Lung microvascular endothelial cell (primary cell): ENCODE measurements around the gene LIN7B. TPM values are rescaled to one million over a fixed set of nuclear protein-coding genes. Genes with fewer than 3 reads are reported as not detected.
"Not testable (repeated sequence)": the region's sequence is repeated elsewhere in the genome, so short reads cannot be mapped to it uniquely, and the experiment has no call there.

ENCODE experiments used
- DNase-seq, 2 donors: peaks; one replicate each; pipeline versions ENCODE4 v3.0.0 to v3.0.0-alpha.2; 2010; ENCODE audit warnings: low read depth in 2 of 2
- total RNA-seq: library from RNA; depleted of rRNA; stranded (reverse); fragments of >200 nt; gene quantifications from 2 replicates; pipeline ENCODE4 v1.2.1, GENCODE V29; 2014

Gene LIN7B
- total RNA-seq, 1 donor from 2014 or later, result 1.6 TPM

DNA sequence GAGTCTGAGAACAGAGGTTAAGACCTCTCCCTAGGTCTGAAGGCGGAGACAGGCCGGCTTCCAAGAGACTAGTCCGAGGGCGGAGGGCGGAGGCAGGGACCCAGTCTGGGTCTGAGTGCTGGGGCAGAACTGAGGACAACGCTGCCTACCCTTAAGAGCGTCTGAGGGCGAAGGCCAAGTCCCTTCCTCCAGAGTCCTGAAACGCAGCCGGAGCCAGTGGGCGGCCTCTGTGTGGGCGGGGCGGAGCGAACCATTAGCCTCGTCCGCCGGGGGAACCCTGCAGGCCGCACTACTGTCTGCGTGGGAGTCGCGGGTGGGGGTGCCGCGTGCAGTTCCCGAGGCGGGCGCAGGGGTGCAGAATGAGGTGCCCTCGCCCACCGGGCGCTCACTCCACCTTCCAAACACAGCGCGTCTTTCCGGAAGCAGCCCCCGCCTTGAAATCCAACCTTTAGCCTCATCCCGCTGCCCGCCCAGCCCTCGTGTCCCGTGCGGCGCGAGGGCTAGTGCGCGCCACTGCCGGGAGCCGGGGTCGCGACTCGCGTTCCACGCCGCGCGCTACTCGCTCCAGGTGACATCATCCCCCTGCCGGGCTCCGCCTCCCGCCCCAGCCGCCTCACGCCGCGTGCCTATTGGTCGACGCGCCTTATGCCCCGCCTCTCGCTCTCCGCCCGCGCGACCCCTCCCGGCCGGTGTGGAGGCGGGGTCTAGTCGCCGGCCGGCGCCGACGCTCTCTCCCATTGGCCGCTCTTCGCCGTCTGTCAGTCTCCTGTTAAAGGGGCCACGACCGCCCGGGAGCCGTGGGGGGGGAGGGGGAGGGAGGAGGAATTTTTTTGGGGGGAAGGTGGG is 4.6 kb downstream of the LIN7B start, which contains the start of gene C19orf73:
TSS of gene C19orf73 (minus strand) at position 579 of the 846 bp plus-strand sequence. CDS start at position 458, 121 bp downstream.
- DNase-seq, result peak; percentile 96 to 97

GRCh38 chr19:49119411-49120324 is 5.5 kb downstream of the LIN7B start, which contains the start of gene PPFIA3:
PPFIA3 (plus strand) TSS chr19:49119544; CDS start chr19:49127874, 8,330 bp downstream.
- DNase-seq, result peak; percentile 74 to 78

- no peak for DNase-seq
Measured at GRCh38 chr19:49120325-49120683, 6.1 kb downstream of the LIN7B start.

DNA sequence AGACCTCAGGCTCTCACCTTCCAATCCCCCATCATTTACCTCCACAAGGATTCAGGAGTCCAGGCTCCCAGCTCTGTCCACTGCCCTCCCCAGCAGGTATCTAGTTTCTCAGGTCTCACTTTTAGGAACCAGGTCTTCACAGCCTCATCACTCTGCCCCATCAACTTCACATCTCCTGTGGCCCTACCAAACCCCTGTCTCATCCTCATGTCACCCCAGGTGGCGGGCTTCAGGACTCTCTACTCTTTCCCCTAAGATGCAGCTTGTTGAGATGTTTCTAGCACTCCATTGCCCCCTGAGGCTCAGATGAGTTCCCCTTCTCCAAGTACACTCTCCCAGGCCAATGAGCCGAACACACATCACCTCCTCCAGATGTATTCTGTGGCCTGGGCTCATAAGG is 6.7 kb downstream of the LIN7B start:
- no peak for DNase-seq

- not testable (repeated sequence) for DNase-seq
Measured at GRCh38 chr19:49121841-49122240, 7.7 kb downstream of the LIN7B start.

GRCh38 chr19:49123285-49123684 is 9.1 kb downstream of the LIN7B start:
- DNase-seq, result not testable (repeated sequence)

- no peak for DNase-seq
Measured at GRCh38 chr19:49125025-49125731, 11.0 kb downstream of the LIN7B start.

DNA sequence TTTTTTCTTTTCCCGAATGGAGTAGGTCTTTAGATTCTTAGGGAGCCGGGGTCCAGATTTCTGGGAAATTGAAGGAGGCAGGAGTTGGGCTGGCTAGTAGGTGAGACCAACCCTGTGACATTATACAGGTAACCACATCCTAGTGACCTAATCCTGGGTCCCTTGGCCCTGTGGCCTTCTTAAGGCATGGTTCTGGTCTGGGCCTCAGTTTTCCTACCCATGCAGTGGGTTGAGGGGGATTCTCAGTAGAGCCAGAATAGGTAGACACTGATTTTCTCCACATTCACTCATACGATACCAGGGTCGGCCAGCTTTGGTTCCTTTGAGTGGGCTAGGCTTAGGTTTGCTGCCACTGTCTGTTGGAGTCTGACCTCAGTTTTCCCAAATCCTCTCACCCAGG is 12.4 kb downstream of the LIN7B start:
- DNase-seq, result no peak

GRCh38 chr19:49127225-49127624 is 13.1 kb downstream of the LIN7B start:
- DNase-seq, result not testable (repeated sequence)

DNA sequence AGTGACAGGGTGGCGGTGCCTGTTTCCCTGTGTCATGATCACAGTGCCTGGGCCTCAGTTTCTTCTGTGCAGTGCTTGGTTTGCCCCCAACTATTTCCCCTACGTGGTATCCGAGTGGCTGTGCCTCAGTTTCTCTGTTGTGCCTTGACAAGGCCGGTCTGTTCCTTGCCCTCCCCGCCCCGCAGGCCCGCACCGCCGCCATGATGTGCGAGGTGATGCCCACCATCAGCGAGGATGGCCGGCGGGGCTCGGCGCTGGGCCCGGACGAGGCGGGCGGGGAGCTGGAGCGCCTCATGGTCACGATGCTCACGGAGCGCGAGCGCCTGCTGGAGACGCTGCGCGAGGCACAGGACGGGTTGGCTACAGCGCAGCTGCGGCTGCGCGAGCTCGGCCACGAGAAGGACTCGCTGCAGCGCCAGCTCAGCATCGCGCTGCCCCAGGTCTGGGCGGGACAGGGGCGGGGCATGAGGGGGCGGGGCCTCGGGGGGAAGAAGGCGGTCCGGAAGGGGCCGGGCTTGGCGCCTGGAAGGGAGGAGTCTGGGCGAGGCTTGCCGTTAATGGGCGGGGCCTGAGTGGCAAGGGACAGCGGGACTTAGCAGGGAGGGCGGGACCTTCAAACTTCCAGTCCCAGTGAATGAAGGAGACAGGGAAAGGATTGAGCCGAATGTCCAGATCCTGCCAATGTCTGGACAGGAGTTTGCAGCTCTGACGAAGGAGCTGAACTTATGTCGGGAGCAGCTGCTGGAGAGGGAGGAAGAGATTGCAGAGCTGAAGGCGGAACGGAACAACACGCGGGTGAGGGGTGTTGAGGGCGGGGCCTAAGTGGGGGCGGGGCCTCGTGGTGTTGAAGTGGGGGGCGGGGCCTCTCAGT is 13.7 kb downstream of the LIN7B start:
- peak; percentile 97 to 98 for DNase-seq

- no peak for DNase-seq
Measured at GRCh38 chr19:49128545-49129237, 14.5 kb downstream of the LIN7B start.

- DNase-seq, result no peak
Measured at GRCh38 chr19:49129238-49129583, 15.0 kb downstream of the LIN7B start.

DNA sequence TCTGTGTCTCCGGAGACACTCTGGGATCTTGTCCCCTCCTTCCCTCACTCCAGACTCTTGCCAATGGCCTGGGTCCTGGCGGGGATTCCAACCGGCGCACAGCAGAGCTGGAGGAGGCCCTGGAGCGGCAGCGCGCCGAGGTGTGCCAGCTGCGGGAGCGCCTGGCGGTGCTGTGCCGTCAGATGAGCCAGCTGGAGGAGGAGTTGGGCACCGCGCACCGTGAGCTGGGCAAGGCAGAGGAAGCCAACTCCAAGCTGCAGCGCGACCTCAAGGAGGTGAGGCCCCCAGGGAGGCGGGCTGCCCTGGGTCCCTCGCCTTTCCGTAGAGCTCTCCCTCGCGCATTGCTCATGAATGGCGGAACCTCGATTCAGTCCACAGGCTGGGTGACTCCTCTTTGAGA is 16.2 kb downstream of the LIN7B start:
- no peak for DNase-seq

GRCh38 chr19:49132974-49133609 is 18.9 kb downstream of the LIN7B start:
- DNase-seq, result no peak

GRCh38 chr19:49133621-49134454 is 19.7 kb downstream of the LIN7B start:
- peak in 1 of 2 donors; percentile 28 for DNase-seq

DNA sequence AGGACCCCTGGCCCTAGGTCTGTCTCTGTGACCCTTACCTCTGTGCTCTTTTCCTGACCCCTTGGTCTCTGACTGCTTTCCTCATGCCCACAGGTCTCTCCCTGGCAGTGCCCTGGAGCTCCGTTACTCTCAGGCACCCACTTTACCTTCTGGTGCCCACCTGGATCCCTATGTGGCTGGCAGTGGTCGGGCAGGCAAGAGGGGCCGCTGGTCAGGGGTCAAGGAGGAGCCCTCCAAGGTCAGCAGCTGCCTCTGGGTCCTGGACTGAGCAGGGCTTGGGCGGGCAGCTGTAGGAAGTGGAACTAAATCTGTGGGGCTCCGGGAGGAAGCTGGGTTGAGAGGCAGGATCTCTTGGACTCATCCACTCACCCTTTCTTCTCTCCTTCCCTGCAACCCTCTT is 21.5 kb downstream of the LIN7B start:
- DNase-seq, result no peak

DNA sequence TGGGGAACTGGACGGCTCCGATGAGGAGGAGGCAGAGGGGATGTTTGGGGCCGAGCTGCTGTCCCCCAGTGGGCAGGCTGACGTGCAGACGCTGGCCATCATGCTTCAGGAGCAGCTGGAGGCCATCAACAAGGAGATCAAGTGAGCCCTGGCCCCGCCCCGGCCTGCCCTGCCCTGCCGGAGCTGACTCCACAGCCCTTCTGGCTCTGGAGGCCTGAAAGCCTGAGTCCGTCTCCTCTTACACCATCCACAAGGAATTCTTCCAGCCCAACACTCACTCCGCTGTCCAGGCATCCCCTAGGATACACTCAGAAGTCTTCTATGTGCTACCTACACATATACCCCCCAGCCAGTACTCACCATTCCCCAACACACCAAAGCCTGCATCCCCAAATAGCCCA is 22.6 kb downstream of the LIN7B start:
- no peak for DNase-seq

DNA sequence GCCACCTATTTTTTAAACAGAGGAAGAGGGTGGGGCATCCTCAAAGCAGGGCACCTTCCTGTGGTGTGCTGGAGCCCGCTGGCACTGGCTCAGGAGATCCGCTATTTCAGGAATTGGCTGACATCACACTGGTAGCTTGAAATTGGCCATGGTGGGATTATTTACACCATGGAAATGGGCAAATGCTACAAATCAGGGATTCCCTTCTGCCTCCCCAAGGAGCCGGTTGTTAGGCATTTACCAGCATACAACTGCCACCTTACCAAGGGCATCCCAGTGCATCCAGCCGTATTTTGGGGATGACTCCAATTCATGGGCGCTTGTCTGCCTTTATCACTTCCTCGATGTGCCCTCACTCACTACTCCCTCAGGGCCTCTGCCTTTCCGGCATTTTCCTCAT is 26.8 kb downstream of the LIN7B start:
- no peak for DNase-seq

GRCh38 chr19:49141352-49141751 is 27.2 kb downstream of the LIN7B start:
- DNase-seq, result no peak
